Mucosa of stomach (tissue), 1 donor: ENCODE measurements around the gene GFI1.

Source experiments
- H3K27me3 ChIP-seq: one replicate; pipeline ENCODE4 v1.7.0; 2013; ENCODE audit warnings: mild to moderate bottlenecking, low read length; ENCODE audit not compliant: control insufficient read depth, insufficient read depth
- H3K36me3 ChIP-seq: one replicate; pipeline ENCODE4 v1.7.0; 2013; ENCODE audit warnings: low read length; ENCODE audit not compliant: control insufficient read depth, insufficient read depth
- H3K4me1 ChIP-seq: one replicate; pipeline ENCODE4 v1.7.0; 2013; ENCODE audit warnings: mild to moderate bottlenecking, low read length; ENCODE audit not compliant: control insufficient read depth, insufficient read depth
- H3K4me3 ChIP-seq: one replicate; pipeline ENCODE4 v1.7.0; 2013; ENCODE audit warnings: low read length
- H3K9ac ChIP-seq: one replicate; pipeline ENCODE4 v1.7.0; 2013; ENCODE audit warnings: mild to moderate bottlenecking, low read length, moderate library complexity
- H3K9me3 ChIP-seq: one replicate; pipeline ENCODE4 v1.7.0; 2013; ENCODE audit warnings: mild to moderate bottlenecking, low read length, moderate library complexity; ENCODE audit not compliant: control insufficient read depth
- donor health status: Pancreatic carcinoma.

Gene GFI1

DNA sequence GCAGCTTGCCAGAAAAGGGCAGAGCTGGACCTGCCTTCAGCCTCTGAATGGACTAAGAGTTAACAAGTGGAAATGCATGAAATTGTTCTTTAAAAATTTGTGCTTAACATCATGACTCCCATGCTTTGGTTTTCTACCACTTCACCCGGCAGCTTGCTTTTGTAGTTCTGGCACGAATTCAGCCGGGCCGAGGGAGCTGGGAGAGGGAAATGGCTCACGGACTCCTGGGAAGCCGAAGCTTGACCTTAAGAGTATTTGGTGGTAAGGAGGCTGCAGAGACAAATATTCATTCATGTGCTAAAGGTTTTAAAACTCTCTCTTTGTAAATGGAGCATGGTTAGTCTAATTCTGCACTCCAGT, 17.2 kb upstream of the GFI1 start:
- Histone ChIP-seq H3K9me3 (no peaks in the 10 kb centered on the region), H3K4me3 (no peak overlapping the region), H3K4me1 (no peaks in the 10 kb centered on the region), H3K36me3 (no peaks in the 10 kb centered on the region), H3K9ac (no peak overlapping the region), H3K27me3 (no peaks in the 10 kb centered on the region)

DNA sequence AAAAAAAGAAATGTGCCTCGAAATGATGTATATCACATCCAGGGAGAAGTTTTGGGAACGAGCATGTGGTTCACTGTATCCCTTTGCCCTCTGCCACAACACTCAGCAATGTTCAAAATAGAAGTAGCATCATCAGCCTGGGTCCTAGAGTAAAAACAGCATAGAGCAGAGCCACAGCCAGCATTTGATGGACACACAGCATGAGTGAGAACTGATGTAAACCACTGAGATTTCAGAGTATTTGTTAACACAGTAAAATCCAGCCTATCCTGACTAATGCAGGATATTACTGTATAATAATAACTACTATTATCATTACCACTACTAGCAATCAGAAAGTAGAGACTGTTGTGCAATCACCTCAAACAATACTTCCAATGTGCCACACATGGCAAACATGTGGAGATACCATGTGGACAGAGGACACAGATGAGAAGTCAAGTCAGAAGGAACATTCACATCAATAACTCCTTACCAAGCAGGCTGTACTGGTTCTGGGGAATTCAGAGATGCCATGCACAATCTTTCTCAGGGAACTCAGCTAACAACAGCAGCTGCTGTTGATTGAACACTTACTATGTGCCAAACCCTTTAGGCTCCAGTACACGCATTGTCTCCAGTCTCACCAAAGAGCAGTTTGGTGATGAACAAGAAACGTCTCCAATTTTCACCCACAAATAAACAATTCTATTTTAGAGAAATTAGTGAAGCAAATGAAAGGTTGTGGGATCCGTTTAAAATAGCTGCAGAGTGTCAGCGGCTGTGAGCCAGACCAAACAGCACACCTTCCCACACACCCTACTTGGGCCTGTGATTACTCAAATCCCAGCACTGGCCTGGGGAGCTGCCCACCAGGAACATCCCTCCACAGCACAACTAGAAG, 16.6 kb upstream of the GFI1 start:
- no peaks in the 10 kb centered on the region for H3K36me3 ChIP-seq
- H3K27me3 ChIP-seq, result no peaks in the 10 kb centered on the region
- H3K4me3 ChIP-seq, result no peak overlapping the region
- no peak overlapping the region for H3K9ac ChIP-seq
- H3K9me3 ChIP-seq, result no peaks in the 10 kb centered on the region
- no peaks in the 10 kb centered on the region for H3K4me1 ChIP-seq

DNA sequence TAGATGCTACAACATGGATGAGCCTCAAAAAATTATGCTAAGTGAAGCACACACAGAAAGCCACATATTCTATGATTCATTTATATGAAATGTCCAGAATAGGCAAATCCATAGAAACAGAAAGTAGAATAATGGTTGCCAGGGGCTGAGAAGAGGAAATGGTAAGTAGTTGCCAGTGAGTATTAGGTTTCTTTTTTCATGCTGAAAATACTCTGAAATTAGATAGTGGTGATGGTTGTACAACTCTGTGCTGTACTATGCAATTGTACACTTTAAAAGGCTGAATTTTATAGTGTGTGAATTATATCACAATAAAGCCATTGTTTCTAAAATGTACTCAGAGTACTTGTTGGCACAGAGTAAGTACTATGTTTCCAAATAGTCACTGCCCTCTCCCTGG, 15.5 kb upstream of the GFI1 start:
- no peak overlapping the region for H3K9ac ChIP-seq
- no peak overlapping the region for H3K4me3 ChIP-seq
- no peaks in the 10 kb centered on the region for H3K36me3 ChIP-seq
- H3K9me3 ChIP-seq, result no peaks in the 10 kb centered on the region
- H3K27me3 ChIP-seq, result no peaks in the 10 kb centered on the region
- H3K4me1 ChIP-seq, result no peaks in the 10 kb centered on the region

DNA sequence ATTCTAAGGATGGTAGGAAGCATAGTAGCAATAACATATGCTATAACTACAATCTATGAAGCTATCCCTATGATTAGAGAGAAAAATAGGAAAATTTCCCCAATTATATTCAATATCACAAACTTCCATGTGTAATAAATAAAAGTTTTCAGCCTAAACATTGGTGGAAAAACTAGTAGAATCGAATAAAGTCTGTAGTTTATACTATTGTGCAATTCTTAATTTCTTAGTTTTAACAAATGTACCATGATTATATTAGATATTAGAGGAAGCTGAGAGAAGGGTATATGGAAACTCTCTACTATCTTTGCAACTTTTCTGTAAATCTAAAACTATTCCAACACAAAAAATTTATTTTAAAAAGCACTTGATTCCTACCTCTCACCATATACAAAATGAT, 13.8 kb upstream of the GFI1 start:
- Histone ChIP-seq H3K27me3 (no peaks in the 10 kb centered on the region), H3K4me3 (no peak overlapping the region), H3K9me3 (no peaks in the 10 kb centered on the region), H3K36me3 (no peaks in the 10 kb centered on the region), H3K4me1 (no peaks in the 10 kb centered on the region), H3K9ac (no peak overlapping the region)

DNA sequence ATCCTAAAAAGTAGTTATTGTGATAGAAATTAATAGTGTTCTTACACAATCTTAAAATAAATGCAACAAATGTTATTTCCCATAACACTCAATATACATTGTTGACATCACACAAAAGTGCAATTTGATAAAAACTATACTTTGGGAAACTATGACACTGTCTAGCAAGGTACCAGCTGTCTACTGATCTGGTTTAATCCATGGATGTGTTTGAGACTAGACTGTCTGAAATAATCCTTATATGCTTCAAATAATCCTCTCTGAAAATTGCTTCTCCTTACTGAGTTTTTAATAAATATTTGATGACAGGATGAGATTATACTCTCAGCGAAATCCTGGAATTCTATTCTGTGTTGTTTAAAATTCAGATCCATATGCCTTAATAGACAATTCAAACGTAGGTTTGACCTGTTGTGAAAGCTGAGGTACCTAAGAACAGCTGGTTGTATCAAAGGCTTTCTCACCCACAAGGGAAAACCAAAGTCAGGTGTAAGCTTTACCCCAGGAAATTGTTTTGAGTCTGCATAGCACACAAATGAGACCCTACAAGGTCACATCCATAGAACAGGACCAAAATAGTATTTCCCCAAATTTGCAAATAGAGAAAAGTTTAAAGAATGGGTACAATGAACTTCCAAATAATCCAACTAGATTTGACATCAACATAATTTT, 8.8 kb upstream of the GFI1 start:
- no peak overlapping the region for H3K4me3 ChIP-seq
- H3K9ac ChIP-seq, result no peak overlapping the region
- no peaks in the 10 kb centered on the region for H3K36me3 ChIP-seq
- no peaks in the 10 kb centered on the region for H3K9me3 ChIP-seq
- H3K27me3 ChIP-seq, result no peaks in the 10 kb centered on the region
- no peaks in the 10 kb centered on the region for H3K4me1 ChIP-seq

DNA sequence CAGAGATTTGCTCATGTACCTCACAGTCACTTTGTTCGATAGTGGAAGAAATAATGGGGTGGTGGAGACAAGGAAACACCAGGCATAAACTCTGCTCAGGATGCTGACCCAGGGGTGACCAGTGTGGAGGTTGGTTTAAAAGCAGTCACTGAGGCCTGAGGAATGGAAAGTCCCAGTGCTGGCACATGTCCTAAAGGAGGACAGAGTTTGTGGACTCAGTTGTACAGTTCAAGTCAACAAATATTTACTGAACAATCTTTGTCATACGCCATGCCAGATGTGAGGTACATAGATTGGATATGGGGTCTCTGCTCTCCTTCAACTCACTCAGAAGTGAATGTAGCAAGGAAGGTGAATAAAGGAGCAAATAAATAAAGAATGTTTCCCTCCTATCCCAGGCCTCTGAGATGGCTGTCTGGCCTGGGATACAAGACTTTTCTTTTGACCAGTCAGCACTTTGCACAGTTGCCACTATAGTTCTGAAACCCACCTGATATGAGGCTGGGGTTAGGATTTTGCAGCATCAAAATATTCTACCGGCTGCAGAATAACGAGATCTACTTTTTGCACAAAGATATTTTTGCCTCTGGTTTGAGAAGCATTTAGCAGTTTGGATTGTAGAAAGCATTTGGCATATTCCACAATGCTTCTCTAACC, 7.9 kb upstream of the GFI1 start:
- H3K36me3 ChIP-seq, result no peaks in the 10 kb centered on the region

DNA sequence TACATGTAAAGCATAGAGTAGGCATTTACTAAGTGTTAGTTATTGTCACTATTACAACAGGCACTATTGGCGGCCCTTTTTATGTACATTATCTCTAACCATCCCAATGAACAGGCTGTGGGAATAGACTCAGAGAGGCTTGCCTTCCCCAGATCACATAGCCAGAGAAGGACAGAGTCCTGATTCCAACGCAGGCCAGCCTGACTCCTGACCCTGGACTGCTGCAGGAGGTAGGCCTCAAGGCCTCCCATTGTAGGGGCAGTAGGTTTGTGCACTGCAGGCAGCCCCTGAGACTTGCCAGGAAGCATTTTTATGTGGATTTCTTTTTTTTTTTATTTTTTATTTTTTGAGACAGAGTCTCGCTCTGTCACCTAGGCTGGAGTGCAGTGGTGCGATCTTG, 6.4 kb upstream of the GFI1 start:
- H3K36me3 ChIP-seq, result no peaks in the 10 kb centered on the region
- peaks cover 12% of the 10 kb centered on the region for H3K27me3 ChIP-seq
- no peak overlapping the region for H3K9ac ChIP-seq
- no peaks in the 10 kb centered on the region for H3K4me1 ChIP-seq
- no peaks in the 10 kb centered on the region for H3K9me3 ChIP-seq
- H3K4me3 ChIP-seq, result no peak overlapping the region

More for the DNA sequence above, 7.9 kb upstream of the GFI1 start:
- no peak overlapping the region for H3K4me3 ChIP-seq
- no peak overlapping the region for H3K9ac ChIP-seq
- H3K9me3 ChIP-seq, result no peaks in the 10 kb centered on the region
- H3K4me1 ChIP-seq, result no peaks in the 10 kb centered on the region
- no peaks in the 10 kb centered on the region for H3K27me3 ChIP-seq

DNA sequence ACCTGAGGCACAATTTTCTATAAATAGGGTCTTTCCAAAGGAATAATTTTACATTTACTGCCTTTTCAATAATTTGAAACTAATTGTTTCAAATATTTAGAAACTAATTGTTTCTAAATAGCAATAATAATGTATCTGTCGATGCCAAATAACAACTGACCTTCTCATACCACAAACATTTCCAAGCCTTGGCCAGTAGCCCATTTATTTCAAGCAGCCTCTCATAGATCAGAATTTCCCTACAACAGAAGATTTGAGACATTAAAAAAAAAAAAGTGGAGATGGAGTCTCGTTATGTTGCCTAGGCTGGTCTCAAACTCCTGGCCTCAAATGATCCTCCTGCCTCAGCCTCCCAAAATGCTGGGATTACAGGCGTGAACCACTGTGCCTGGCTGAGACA, 2.1 kb upstream of the GFI1 start:
- H3K27me3 ChIP-seq, result peaks cover 51% of the 10 kb centered on the region
- peaks cover 17% of the 10 kb centered on the region for H3K4me1 ChIP-seq
- no peak overlapping the region for H3K9ac ChIP-seq
- H3K9me3 ChIP-seq, result no peaks in the 10 kb centered on the region
- no peak overlapping the region for H3K4me3 ChIP-seq
- no peaks in the 10 kb centered on the region for H3K36me3 ChIP-seq

DNA sequence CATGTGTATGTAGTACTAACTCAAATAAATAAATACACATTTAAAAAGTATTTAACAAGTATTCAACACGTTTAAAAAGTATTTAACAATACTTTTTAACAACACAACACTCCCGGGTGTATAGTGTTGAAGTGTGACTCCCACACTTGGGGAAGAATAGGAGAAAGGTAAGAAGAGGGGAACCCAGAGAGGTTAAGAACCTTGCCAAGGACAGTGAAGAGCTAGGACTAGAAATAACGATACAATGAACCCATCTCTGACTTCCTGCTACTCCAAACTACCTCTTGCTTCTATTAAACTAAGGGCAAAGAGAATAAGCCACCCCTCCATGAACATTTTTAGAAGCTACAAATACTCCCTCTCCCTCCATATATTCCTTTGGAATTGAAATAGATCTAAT, 1.7 kb upstream of the GFI1 start:
- Histone ChIP-seq H3K4me3 (no peak overlapping the region), H3K27me3 (peaks cover 56% of the 10 kb centered on the region), H3K36me3 (no peaks in the 10 kb centered on the region), H3K4me1 (peaks cover 21% of the 10 kb centered on the region), H3K9ac (no peak overlapping the region), H3K9me3 (no peaks in the 10 kb centered on the region)

DNA sequence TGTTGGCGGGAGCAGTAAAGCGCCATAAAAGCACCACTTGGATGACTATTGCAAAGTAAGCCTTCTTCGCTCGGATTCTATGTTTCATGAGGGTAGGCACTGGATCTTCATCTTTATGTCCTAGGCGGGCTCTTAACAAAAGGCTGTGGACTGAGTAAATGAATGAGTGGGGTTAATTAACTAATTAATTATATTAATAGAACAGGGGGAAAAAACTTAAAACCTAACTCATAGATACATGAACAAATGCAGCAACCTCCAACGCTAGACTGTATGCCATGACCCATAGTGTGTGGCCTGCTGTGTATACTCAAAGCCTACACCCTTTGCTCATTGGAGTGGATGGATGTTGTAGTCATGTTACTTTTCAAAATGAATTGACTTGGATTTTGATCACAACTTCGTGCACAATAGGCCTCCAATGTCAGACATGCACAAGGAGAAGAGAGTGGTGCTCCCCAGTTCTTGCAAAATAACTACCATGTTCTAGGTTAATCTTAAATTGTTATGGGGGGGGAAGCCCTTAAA, 417 bp upstream of the GFI1 start:
- H3K9ac ChIP-seq, result no peak overlapping the region
- no peak overlapping the region for H3K4me3 ChIP-seq
- H3K9me3 ChIP-seq, result no peaks in the 10 kb centered on the region
- H3K27me3 ChIP-seq, result peaks cover 68% of the 10 kb centered on the region
- H3K4me1 ChIP-seq, result peaks cover 34% of the 10 kb centered on the region
- no peaks in the 10 kb centered on the region for H3K36me3 ChIP-seq

DNA sequence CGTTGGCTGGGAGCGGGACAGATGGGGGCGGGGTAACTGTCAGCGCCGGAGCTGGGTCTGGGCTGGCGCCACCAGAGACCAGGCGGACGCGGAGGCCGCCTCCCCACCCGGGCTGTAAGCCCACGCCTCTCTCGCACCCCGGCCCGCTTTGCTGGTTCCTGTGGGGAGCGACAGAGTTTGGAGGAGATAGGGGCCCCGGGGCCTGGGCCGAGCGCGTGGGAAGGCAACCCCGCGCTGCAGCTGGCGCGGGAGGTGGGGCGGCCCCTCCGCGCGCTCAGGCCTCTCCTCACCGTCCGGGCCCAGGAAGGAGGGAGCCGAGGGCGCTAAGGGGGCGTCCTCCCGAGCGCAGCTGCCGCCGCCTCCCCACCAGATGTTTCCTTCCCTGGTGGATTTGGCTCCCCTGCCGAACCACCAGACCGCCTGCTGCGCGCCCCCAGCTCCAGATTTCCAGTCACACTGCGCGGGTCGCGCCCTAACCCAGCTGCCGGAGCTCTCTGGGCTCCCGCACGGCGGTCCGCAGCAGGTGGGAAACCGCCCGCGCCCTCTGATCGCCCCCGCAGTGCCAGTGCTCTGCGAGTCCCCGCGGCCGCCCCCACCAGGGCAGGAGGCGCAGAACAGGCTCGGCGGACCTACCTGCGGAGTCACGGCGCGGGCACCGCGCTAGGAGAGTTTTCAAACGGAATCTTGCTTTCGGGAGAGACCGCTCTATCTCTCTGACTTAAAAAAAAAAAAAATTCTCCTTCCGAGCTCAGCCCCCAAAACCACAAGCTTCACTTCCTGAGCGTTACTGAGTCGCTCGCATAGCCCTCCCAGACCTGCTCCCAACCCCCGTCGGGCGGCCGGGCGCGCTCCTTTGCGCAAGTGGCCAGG, 1.1 kb downstream of the GFI1 start:
- H3K4me3 ChIP-seq, result peak overlapping the region; percentile 74
- H3K27me3 ChIP-seq, result peaks cover 84% of the 10 kb centered on the region
- no peaks in the 10 kb centered on the region for H3K9me3 ChIP-seq
- peaks cover 48% of the 10 kb centered on the region for H3K4me1 ChIP-seq
- H3K36me3 ChIP-seq, result no peaks in the 10 kb centered on the region
- H3K9ac ChIP-seq, result no peak overlapping the region
